HG03558 (cell line): Measurements from ENCODE around the gene BICDL2.

Experiments used
- ATAC-seq: cut with Tn5 transposase; IDR thresholded peaks from one replicate; pipeline ENCODE4 v1.9.1; 2021; ENCODE audit warnings: moderate number of reproducible peaks; ENCODE audit not compliant: unreplicated experiment; ENCODE audit errors: extremely low read depth

Gene BICDL2

DNA sequence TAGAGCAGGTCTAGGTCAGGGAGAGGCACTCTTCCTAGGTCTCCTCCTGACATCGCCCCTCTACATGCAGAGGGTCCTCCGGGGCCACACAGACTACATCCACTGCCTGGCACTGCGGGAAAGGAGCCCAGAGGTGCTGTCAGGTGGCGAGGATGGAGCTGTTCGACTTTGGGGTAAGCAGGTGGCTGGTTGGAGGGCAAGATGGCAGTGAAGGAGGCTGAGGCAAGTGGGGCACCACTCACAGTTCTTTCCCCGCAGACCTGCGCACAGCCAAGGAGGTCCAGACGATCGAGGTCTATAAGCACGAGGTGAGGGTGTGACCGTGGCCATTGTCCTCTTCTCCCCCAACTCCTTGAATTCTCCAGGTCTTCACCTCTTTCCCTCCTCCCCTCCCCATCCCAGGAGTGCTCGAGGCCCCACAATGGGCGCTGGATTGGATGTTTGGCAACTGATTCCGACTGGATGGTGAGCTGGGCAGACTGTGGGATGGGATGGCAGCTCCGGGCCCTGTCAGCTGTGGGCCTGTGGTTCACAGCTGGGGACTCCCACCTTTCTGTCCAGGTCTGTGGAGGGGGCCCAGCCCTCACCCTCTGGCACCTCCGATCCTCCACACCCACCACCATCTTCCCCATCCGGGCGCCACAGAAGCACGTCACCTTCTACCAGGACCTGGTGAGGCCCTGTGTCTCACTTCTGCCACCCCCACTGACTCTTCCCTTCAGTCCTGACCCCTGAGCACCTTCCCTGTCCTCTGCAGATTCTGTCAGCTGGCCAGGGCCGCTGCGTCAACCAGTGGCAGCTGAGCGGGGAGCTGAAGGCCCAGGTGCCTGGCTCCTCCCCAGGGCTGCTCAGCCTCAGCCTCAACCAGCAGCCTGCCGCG is 9.9 kb downstream of the BICDL2 start:
- ATAC-seq, result no peak

DNA sequence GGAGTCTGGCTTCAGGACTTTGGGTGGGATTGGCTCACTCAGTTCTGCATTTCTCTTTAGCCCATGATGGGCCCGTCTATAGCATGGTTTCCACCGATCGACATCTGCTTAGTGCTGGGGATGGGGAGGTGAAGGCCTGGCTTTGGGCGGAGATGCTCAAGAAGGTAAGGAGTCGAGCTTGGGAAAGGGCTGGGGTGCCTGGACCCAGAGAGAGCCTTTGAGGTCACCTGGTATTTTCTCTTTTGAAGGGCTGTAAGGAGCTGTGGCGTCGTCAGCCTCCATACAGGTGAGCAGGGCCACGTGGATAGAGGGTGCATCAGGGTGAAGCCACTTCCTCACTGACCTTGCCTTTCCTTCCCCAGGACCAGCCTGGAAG is 10.8 kb downstream of the BICDL2 start:
- no peak for ATAC-seq

DNA sequence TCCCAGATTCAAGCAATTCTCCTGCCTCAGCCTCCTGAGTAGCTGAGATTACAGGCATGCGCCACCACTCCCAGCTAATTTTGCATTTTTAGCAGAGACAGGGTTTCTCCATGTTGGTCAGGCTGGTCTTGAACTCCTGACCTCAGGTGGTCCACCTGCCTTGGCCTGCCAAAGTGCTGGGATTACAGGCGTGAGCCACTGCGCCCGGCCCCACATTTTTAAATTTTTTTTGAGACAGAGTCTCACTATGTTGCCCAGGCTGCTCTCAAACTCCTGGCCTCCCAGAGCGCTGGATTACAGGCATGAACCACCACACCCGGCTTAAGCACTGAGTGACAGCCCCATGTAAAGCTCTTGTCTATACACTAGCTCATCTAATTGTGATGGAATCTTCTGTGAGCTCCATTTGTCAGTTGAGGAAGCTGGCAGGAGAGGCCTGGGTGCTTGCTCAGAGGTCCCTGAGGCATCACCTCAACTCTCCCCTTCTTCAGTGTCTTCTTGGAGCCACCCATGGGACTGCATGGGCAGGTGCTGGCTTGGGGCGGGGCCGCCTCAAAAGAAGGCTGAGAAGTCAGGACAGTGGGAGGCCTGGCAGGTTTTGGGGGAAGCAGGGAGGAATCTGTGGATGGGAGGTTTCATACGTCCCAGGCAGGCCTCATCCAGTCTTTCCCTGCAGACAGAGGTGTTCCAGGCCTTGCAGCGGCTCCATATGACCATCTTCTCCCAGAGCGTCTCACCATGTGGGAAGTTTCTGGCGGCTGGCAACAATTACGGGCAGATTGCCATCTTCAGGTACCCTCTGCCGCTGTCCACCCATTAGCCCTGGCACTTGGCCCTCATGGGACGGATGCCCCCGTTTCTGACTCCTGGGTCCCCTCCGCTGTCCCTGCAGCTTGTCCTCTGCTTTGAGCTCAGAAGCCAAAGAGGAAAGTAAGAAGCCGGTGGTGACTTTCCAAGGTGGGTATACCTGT is 11.4 kb downstream of the BICDL2 start:
- no peak for ATAC-seq

DNA sequence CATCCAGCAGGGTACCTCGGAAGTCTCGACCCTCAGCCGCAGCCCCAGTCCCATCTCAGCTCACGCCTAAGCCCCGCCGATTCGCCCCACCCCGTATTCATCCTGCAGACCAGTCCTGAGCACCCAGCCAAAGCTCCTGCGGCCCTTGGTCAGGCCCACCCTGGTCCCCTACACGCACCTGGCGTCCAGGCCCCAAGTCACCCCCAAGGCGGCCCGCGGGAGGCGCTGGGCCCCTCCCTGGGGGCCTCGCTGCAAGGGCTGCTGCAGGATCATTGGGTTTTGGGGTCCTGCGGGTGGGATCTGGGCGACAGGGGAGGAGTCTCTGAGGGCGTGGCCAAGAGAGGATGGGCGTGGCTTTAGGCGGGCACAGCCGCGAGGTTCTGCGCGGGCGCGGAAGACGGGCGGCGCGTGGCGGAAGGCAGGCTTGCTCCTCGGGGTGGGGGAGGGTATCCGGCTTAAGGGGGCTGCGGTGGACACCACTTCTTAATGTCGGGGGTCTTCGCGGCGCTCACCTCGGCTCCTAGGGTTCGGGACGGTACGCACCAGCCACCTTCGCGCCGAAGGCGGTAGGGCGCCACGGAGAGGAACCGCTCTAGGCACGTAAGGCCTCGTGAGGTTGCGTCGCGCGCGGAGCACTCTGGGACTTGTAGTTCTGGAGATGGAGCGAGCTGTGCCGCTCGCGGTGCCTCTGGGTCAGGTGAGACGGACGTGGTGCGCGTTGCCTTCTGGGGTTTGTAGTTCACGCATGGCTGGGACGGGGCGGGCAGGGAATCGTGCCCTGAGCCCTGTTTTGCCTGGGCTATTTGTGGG is 12.9 kb downstream of the BICDL2 start, which contains the start of the genes HCFC1R1 and THOC6:
TSS of gene HCFC1R1 (minus strand) at position 274 of the 810 bp plus-strand sequence. CDS start at position 273, 1 bp downstream.
TSS of gene THOC6 (plus strand) at position 367 of the 810 bp plus-strand sequence. CDS start at position 659, 292 bp downstream.
- peak; percentile 47 for ATAC-seq

DNA sequence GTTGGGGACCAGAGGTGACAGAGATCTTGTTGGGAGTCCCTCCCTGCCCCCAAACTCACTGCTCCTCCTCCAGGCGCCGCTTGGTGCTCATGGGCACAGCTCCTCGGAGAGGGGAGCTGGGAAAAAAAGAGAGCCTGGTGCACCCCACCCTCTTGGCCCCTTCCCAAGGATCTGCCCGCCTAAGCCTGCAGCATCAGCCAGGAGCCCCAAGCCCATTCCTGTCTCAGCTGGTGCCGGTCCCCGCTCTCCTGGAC is 13.4 kb downstream of the BICDL2 start:
- ATAC-seq, result no peak

DNA sequence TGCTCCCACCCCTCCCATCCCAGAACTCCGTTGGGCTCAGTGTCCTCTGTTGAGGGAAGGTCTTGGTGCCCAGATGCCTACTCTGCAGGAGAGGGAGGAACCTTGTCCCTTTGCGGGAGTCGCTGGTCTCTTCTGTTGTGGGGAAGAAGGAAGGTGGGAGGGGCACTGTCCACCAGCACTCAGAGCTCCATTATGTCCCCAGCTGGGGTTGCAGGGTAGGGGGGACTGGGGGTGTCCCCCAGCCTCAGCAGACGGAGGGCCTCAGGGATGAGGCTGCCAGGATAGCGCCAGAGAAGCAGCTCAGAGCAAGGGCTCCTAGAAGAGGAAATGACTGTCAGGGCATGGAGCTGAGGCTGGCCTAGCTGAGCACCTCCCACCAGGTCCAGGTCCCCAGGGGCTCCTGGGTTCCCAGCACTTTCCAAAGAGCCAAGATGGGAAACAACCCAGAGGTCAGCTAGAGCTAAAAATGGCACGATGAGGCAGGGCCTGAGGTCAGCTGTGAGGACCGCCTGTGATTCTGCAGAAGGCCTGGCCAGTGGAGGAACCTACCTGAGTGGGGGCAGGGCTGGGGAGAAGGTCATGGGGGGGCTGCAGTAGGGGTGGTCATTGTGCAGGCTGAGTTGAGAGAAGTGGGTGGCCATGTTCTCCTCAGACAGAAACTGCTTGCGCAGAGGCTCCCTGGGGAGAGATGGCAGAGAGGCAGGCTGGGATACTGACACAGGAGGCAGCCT is 13.9 kb downstream of the BICDL2 start:
- no peak for ATAC-seq

DNA sequence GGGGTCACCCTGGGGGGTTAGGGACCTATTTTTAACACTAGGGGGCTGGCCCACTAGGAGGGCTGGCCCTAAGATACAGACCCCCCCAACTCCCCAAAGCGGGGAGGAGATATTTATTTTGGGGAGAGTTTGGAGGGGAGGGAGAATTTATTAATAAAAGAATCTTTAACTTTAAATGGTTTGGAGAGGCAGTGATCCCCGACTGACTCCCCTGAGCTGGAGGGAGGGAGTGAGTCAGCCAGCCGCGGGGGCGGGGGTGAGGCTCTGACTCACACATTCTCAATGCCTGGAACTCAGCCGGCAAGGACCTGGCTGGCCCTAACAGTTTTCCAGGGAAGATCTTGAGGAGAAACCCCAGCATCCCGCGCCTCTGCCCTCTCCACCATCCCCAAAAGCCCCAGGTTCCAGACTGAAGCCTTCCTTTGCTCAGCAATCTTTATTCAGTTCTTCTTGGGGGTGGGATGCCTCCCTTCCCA is 14.5 kb downstream of the BICDL2 start:
- ATAC-seq, result no peak

DNA sequence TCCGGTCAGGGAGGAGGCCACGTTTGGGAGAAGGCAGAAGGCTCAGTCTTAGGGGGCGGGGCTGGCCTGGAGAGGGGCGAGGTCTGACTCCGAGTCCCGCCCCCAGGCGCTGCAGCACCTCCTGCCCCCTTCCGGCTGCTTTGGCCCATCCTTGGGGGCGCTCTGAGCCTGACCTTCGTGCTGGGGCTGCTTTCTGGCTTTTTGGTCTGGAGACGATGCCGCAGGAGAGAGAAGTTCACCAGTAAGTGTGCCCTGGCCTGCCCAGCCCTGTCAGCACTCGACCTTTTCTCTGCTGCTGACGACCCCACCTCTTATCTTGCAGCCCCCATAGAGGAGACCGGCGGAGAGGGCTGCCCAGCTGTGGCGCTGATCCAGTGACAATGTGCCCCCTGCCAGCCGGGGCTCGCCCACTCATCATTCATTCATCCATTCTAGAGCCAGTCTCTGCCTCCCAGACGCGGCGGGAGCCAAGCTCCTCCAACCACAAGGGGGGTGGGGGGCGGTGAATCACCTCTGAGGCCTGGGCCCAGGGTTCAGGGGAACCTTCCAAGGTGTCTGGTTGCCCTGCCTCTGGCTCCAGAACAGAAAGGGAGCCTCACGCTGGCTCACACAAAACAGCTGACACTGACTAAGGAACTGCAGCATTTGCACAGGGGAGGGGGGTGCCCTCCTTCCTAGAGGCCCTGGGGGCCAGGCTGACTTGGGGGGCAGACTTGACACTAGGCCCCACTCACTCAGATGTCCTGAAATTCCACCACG is 15.1 kb downstream of the BICDL2 start:
- no peak for ATAC-seq

DNA sequence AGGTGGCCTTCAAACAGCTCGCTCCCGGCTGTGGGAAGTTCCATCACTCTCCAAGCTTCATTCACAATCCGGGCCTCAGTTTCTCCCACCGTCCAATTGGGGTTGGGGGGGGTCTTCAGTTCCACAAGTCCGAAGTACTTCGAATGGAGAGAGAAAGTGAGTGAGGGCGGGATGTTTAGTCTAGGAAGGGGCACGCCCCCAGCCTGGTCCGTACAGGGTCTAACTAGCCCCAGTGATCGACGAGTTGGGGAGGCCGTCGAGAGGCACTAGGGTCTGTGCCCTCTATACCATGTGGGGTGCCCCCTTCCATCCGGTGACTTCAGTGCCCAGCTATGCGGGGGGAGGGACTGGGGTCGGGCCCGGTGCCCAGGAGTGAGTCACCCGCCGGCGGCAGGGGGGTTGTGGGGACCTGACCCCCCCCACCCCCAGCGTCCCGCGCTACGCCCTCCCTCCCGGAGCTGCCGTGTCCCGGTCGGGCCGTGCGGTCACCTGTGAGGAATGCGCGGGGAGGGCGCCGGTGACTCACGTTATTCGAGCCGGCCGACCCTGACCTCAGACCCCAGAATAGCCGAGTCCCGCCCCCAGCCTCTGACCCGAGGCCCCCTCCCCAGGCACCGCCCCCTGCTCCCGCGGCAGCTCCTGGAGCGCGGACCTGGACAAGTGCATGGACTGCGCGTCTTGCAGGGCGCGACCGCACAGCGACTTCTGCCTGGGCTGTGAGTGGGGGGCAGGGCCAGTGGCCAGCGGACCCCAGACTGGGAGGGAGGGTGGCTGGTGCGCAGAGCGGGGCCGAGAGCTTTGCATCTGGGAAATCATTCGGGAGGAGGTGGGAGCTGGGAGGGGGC is 15.9 kb downstream of the BICDL2 start:
- ATAC-seq, result no peak

DNA sequence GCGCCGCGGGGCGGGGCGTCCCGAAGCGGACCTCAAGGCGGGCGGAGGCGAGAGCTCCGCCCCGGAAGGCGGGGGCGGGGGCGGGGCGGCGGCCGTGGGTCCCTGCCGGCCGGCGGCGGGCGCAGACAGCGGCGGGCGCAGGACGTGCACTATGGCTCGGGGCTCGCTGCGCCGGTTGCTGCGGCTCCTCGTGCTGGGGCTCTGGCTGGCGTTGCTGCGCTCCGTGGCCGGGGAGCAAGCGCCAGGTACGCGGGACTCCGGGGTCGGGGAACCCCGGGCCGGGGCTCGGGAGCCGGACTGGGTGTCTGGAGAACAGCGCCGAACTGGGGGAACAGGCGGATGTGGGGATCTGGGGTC is 16.5 kb downstream of the BICDL2 start, which contains the start of gene TNFRSF12A:
TSS of gene TNFRSF12A (plus strand) at position 122 of the 357 bp plus-strand sequence. CDS start at position 152, 30 bp downstream.
- ATAC-seq, result no peak

DNA sequence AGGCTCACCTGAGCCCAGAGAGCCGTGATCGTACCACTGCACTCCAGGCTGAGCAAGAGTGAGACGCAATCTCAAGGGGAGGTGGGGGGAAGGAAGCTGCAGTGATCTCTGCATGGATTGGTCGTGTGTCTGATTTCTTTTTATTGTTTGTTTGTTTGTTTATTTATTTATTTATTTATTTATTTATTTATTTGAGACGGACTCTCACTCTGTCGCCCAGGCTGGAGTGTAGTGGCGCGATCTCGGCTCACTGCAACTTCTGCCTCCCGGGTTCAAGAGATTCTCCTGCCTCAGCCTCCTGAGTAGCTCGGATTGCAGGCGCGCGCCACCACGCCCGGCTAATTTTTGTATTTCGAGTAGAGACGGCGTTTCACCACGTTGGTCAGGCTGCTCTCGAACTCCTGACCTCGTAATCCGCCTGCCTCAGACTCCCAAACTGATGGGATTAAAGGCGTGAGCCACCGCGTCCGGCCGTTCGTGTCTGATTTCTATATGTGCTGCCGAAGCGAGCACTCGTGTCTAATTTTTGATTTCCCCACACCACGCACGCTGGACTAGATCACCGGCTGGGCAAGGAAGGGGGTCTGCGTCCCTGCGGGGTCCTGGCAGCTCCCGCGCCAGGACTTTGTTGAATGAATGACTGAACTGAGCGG is 17.0 kb downstream of the BICDL2 start:
- no peak for ATAC-seq

DNA sequence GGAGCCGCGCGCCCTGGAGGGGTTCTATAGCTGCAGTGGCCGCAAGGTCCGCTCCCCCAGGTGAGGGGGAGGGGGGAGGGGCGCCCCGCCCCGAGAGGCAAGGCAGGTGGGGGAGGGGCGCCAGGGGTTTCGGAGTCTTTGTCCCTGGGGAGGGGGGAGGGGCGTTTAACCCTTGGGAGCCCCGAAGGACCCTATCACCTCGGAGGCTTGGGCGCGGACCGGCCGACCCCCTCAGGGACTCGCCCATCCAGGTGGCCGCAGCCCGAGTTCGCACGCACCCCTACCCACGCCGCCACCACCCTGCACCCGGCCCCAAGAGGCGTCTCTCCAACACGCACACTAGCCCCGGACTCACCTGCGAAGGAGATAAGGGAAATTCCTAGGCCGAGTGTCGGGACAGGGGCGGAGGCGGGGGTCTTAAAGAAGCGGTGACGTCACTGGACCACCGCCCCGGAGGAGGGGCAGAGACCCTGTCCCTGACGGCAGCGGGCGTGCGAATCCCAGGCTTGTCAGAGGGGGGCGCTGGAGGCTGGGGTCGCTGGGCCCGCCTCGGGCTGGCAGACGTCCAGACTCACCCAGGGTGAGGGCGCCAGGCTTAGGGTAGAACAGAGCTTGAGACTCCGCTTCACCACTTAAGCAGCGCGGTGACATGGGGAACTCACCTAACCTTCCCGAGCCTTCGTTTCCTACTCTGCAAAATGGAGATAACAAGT is 18.8 kb downstream of the BICDL2 start, which contains the start of gene CLDN6:
TSS of gene CLDN6 (minus strand) at position 390 of the 713 bp plus-strand sequence. CDS start 2,162 bp downstream, outside the sequence.
- no peak for ATAC-seq

DNA sequence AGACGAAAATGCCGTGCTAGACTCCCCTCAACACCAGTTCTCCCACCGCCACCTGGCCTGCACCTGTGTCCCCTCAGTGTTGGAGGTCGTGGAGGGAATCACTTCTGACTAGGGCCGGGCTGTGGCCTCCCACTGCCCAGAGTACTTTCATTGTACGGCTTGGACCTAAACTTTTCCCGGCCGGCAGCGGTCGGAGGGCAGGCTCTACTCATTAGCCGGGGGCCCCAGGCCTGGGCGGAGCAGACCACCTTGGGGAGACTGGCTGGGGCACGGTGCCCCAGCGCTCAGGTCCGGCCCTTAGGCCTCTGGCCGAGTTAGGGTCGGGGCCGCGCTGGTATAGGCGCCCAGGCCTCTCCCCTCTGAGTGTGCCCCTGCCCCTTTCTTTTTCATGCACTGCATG is 19.4 kb downstream of the BICDL2 start:
- no peak for ATAC-seq

DNA sequence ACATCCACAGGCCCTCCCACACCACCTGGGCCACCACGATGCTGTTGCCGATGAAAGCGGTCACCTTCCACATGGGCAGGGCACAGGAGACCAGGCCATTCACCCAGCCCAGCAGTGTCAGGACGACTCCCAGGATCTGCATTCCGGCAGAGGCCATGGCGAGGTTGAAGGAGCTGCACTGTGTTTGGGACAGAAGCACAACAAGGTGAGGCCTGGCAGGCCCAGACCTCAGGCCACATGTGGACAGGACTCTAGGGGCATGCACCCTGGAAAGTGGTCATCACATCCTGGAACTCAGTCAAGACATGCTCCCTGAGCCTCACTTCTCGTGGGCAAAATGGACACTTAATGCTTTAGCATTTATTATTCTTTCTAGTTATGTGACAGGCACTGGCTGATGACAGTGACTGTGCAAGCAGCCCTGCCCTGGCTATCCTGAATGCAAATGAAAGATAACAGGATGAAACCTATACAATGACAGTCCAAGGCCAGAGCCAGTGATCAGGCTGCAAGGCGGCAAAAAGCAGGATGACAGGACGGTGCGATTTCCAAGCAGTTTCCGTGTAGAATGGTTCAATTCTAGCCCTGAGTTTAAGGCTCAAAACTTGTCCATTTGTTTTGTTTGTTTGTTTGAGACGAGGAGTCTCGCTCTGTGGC is 20.8 kb downstream of the BICDL2 start:
- ATAC-seq, result no peak

DNA sequence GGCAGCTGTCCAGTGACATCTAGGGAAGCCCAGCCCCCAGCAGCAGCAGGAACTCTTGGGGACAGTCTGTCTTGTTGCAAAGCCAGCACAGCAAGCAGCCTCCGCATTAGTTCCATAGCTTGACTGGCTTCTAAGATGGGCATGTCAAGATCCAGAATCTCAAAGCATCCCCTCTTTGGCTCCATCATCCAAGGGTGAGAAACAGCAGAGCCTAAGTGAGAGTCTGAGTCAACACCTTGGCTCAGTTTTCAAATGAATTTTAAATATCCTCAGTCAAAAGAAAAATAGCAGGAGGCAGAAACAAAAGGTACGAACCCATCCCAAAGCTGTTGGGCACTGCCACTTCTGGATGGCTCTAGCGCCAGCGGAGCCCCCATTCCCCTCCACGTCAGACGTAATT is 21.8 kb downstream of the BICDL2 start:
- no peak for ATAC-seq
